Measurements from ENCODE around the gene CMTR2.
"Not testable (repeated sequence)": the region's sequence is repeated elsewhere in the genome, so short reads cannot be mapped to it uniquely, and the experiment has no call there.

Gene CMTR2

DNA sequence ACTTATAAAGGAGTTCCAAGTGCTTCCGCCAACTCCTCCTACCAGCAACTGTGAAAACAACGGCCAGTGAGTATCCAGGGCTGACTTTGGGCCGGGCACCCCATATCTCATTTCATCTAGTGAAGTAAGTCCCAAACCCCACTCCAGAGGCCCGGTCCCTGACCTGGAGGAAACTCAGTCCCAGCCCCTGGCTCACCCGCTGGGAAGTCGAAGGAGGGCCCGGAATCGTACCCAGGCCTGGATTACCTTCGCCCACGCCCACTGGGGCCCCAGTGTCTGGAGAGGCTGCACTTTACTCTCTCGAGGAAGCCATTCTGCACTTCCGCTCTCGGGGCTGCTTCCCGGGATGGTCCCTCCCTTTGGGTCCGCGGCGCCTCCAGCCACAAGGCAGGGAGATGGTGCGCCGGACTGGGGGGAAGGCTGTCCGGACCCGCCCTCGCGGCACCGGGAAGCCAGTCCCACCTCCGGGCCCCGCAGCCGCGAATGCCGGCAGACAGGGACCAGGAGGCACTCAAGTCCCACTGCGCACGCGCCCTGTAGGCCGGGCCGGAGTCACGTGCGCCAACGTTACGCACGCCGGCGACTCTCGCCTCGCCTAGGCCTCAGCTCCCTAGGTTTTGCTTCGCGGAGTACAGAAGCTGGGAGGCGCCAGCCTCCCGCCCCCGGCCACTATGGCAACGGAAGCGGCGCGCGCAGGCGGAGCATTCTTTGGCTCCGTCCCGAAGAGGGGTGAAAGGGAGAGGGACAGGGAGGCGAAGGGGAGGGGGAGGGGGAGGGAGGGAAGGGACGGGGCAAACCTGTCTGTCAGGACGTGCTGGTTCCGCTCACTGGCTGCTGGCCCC is at the start of gene CMTR2:
Gene CMTR2 (minus strand): TSS at position 513 of the 842 bp plus-strand sequence. CDS start 3,482 bp downstream, outside the sequence.
- peak; percentile 99 for DNase-seq

GRCh38 chr16:71338632-71339031 is 49.4 kb upstream of the CMTR2 start:
- peak; percentile 55 for DNase-seq

- peak; percentile 96 for DNase-seq
These were observed 49.0 kb upstream of the CMTR2 start for GRCh38 chr16:71338193-71338592.

GRCh38 chr16:71337631-71338030 is 48.4 kb upstream of the CMTR2 start:
- DNase-seq, result peak; percentile 66

DNA sequence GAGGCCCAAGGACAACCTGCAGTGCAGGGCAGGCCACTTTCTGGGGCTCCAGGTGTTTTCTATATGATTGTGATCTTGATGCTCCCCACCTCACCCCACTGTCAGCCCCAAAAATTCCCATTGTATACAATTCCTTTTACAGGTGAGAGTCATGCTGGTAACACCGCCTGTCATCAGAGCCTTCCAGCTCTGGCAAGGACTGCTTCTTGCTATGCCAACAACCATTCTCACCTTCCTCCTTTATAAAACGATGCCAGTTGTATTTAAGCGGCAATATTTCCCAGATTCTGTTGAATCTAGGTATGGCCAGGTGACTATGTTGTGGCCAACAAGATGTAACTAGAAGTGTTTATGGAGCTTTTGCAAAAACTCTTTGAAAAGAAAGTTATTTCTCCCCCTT is 38.9 kb upstream of the CMTR2 start:
- DNase-seq, result no peak

DNA sequence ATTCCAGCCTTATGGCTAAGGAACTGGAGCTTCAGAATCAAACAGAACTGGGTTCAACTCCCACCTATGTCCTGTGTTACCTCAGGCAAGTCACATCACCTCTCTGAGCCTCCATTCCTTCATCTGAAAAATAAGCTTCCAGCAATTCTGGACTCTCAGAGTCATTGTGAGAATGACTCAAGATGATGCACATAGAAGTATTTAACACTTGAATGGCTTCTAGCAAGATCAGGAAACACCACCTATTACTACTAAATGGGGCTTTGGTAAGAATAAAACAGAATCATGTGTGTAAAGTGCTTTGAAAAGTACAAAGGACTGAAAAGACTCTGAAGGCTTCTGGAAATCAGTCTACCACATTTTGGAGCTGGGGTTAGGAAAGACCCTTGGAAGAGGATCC is 38.5 kb upstream of the CMTR2 start:
- no peak for DNase-seq

DNA sequence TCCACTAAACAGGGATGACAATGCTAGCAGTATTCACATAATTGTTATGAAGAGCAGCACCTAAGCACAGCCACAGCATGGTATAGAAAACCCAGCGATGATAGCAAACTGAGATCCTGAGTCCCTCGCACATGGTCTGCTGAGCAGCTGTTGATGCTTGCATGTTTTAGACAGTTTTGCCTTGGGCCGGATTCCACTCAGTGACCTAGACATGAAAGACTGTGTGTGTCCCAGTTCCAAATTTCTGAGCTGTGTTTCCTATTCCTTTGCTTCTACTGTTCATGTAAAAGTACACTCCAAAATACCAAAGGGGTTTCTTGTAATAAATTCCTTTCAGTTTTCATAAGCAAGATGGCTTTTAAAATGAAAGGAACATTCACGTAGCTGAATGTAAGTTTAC is 30.8 kb upstream of the CMTR2 start:
- DNase-seq, result no peak

GRCh38 chr16:71315269-71315668 is 26.1 kb upstream of the CMTR2 start:
- no peak for DNase-seq

DNA sequence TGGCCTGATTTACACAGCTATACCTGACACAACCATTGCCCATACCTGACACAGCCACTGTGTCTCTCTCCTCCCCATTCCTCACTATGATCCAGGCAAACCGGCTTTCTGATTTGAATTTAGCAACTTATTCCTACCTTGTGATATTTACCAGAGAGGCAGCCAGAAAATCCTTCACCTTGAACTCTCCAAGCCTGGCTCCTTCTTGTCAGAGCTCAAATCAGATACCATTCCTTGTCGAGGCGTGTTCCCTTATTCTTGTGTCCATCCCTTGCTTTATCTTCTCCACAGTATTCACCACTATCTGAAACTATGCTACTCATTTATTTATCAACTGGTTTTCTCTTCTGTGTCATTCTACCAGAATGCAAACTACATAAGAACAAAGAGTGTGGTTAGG is 24.4 kb upstream of the CMTR2 start:
- not testable (repeated sequence) for DNase-seq

DNA sequence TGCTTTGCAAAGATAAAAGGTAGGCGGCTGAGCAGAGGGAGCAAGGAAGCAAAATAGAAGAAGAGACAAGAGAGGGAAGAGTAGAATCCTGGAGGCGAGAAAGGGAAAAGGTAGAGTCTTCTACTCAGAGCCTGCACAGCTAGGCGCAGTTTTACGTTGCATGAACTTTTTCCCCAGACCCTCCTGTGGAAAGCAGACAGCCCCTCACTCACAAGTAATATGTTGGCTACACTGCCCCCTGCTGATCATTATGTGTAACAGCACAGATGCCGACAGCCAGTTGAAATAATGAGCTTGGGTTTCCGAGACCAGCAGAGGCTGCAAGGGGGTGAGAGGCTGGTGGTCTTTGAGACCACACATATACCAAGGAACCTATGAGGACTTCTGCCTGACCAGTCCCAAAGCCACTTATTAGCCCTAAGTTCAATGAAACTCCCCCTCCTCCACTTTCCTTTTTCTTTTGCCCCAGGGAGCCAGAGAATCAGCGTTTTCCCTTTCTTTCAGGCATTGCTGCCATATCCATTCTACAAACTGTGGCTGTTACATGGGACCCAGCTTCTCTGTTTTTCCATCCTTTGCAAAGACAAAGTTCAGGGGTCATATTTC is 22.5 kb upstream of the CMTR2 start:
- DNase-seq, result peak; percentile 33

DNA sequence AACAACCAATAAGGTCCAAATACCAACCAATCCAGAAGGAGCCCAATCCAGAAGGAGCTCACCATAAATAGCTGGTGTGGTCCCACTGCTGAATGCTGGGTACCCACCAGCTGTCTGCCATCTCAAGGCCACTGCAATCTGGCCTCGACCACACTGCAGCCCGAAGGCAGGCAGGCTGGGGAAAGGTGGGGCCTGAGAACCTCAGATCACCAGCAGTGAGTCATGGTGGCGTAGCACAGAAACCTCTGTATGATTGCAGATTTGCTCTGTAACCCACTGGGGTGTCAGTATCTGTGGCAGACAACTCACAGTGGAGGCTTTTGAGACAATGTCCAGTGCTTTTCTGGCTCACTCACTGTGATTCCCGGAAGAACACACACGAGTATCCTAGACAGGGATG is 14.7 kb upstream of the CMTR2 start:
- DNase-seq, result no peak

- DNase-seq, result no peak
These were observed 8.1 kb upstream of the CMTR2 start for GRCh38 chr16:71297341-71297634.

DNA sequence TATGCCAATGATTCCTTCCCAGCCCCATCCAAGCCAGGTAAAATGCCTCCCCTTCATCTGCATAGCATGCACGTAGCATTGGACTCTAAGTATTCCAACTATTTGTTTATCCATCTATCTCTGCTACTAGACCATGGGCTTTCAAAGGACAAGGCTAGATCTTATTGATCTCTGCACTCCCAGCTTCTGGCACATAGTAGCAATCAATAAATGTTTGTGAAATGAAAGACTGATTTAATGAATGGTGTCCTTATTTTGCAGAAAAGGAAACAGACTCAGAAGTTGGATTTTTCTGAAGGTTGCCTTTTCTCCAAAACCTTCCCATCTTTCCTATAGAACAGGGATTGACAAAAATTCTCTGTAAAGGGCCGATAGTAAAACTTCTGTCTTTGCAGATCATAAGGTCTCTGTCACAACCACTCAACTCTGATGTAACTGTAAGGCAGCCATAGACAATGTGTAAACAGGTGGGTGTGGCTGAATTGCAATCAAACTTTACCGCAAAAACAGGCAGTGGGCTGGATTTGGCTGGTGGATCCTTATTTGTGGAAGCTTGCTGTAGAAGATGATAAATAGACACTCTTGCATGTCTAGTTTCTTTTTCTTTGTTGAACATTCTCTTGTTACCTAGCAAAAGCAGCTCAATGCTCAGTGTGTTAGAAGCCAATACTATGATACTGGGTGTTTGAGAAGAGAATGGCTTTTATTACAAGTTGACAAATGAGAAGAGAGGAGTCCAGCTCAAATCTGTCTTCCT is 7.6 kb upstream of the CMTR2 start:
- DNase-seq, result peak; percentile 5

- no peak for DNase-seq
These were observed 6.7 kb upstream of the CMTR2 start for GRCh38 chr16:71295950-71296349.

DNA sequence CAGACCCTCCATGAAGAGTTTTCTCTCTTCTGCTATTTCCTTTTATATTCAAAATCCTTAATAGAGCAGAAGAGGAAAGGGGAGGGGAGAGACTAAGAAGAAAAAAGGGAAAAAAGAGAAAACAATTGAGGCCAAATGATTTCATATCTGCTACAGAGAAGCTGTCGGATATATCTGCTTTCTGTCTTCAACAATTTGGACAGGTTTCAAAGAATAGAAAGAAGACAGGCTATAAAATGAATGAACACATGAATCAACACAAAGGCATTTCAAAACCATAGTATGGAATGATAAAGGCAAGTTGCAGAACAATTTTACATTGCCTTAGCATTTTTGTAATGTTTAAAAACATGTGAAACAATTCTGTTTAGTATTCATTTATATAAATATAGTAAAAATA is 4.7 kb upstream of the CMTR2 start:
- no peak for DNase-seq

DNA sequence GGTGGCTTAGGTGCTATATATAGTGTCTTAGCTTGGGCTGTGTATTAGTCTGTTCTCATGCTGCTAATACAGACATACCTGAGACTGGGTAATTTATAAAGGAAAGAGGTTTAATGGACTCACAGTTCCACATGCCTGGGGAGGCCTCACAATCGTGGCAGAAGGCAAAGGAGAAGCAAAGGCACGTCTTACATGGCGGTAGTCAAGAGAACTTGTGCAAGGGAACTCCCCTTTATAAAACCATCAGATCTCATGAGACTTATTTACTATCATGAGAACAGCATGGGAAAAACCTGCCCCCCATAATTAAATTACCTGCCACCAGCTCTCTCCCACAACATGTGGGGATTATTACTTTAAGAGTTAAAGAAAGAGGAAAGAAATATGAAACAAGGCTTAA is 2.9 kb upstream of the CMTR2 start:
- DNase-seq, result not testable (repeated sequence)

- no peak for DNase-seq
These were observed 495 bp upstream of the CMTR2 start for GRCh38 chr16:71289732-71290062.

GRCh38 chr16:71288570-71288889 is 672 bp downstream of the CMTR2 start:
- DNase-seq, result peak; percentile 55

DNA sequence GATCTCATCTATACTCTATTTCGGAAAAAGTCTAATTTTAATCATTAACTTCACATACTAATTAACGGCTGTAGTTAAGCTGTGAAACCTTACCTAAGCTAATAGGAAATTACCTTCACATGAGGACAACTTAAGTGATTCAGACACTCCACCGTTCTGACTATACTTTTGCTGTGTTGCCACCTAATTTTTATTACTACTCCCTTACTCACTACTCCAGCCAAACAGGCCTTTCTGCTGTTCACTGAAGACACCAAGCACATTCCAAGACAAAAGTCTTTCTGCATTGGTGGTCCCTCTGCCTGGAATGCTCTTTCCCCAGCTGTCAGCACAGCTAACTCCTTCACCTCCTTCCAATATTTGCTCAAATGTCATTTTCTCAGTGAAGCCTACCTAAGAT is 1.3 kb downstream of the CMTR2 start:
- no peak for DNase-seq

DNA sequence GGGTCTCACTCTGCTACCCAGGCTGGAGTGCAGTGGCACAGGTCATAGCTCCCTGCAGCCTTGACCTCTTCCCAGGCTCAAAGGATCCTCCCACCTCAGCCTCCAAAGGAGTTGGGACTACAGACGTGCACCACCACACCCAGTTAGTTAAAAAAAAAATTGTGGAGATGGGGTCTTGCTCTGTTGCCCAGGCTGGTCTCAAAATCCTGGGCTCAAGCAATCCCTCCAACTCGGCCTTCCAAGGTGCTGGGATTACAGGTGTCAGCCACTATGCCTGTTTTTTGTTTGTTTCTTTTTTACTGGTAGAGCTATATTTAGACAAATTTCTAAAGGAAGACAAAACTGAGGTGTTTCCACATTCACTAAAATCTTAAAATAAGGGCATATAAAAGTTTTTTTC is 1.7 kb downstream of the CMTR2 start:
- DNase-seq, result no peak

DNA sequence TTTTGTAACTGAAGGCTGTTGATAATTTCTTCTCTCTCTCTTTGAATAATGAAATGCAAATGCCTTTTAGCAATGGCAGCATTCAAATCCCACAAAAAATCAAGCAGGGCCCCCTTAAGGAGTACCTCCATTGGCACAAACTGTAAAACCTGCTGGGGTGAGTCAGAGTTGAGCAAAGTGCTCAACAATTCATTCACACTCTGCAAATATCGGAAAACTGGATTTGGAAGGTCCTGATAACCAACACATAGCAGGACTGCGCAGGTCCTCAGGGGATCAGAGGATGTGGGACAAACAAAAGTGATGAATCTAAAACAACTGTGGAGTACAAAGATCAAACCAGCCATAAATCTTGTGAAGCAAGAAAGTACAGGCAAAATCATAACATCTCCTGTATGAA is 5.6 kb downstream of the CMTR2 start:
- DNase-seq, result no peak

GRCh38 chr16:71282943-71283342 is 6.3 kb downstream of the CMTR2 start:
- no peak for DNase-seq

DNA sequence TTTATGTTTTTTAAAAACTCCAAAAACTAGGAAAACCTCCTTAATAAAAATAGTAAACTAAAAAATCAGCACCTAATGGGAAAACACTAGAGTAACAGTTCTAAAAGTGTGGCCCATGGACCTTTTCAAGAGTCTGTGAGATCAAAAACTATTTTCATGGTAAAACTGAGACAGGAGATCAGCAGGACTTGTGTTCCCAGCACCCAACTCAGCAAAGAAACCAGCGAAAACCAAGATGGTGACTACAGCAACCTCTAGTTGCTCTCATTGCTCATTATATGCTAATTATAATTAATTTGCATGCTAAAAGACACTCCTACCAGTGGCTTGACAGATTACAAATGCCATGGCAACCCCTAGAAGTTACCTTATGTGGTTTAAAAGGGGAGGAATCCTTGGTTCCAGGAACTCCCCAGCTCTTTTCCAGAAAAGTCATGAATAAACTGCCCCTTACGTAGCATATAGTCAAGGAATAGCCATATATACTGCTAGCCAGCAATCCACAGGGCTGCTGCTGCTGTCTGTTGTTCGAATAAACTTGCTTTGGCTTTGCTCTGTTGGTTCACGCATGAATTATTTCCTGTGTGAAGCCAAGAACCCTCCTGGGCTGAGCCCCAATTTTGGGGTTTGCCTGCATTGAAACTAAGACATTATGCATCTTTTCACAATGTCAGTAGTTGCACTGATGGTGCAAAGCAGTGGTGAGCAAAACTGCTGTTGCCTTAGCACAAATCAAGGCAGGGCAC is 12.4 kb downstream of the CMTR2 start:
- DNase-seq, result no peak

DNA sequence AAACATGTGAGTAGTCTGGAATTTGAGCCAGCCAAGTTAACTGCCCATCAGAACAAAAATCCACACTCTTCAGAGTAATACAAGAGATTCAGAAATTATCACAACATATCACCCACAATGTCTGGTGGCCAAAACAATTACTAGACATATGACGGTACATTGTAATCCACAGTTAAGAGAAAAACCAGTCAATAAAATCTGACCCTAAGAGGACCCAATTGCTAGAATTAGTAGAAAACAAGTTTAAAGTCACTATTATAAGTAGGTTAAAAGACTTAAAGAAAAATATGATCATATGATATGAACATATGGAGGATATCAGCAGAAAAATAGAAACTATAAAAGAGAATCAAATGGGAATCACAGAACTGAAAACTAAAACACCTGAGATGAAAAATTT is 15.8 kb downstream of the CMTR2 start:
- no peak for DNase-seq

Data from DMS53 (cell line).